HCEC 1CT (cell line): ENCODE data around the gene LDLRAD4.

ENCODE experiments used
- DNase-seq: peaks from one replicate; pipeline ENCODE4 v3.0.0-alpha.2; 2017

Gene LDLRAD4

DNA sequence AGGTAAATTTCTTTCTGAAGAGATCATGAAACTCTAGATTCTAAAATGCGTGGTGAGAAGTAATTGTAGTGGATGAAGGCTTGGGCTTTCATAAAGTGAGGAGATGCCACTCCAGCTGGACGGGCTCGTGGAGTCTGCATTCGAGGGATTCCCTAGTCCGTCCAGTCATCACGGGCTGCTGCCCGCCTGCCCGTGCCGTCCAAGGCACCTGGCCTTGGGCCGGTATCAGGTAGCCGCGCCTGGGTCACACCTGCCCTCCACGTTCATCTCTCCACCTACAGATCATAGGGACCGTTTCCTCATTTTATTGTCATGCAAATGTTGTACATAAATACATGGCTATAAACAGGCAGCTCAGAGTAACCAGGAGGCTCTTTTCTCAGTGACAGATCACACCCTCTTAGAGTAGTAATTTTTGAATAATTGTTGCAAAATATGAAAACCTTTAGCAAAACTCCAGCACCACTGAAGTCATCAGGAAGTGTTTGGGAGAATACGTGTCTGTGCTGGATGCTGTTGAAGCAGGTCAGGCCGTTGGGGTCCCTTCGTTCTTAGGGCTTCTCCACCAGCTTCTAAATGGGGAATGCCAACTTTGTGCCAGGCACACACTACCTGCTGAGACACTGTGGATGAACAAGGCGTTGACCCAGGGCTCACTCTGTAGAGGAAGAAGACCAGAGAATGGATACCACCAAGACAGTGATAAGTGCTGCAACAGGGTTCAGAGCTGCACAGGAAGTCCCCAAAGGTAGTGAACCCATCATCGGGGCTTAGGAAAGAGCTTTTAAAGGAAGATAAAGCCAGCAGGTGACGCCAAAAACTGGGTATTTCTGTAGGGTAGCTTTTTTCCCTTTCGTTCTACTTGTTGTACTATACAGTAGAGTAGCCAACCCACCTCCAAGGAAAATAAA, 395.3 kb downstream of the LDLRAD4 start:
- no peak for DNase-seq

DNA sequence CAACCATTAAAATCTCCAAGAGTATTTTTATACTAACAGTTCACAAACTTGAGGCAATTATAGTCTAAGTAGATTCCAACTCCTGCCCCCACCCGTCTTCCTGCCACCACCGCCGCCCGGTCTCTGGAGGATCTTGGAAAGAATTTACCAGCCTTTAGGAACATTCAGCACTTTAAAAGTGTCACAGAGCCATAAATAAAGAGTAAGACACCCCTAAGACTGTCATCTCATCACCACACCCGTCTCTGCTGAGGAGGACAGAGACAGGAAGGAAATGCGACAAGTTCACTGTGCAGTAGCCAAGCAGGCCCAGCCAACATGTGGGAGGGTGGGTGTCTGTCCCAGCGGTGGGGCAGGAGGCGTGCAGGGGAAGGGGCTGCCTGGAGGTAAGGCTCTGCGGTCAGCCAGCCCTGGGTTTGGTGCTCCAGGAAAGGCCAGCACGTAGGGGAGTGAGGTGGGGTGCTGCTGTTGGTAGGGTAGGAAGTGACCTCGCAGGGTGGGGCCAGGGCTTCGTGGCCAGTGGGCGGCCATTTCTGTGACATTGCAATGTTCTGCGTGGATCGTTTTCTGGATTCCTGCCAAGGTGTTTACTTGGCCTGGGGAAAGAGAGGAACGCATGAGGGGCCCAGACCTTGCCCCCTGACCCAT, 396.2 kb downstream of the LDLRAD4 start:
- DNase-seq, result no peak

DNA sequence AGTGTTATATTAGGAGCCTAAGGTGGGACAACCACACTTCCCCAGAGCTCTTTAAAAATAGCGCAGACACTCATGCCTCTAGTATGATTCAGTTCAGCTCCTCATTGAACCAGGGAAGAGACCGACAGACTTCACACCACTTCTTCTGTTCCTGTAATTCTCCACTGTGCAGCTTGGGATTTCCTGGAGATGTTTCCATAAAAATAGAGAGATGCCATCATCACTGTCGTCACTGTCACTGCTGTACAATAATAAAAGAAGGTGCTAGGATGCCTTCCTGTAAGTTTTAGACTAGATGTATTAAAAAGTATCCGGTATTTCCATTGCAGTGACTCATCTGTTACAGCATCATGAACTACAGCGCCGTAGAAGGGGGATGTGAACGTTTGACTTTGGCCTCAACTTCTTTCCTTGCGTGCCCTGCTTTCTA, 396.9 kb downstream of the LDLRAD4 start:
- no peak for DNase-seq

DNA sequence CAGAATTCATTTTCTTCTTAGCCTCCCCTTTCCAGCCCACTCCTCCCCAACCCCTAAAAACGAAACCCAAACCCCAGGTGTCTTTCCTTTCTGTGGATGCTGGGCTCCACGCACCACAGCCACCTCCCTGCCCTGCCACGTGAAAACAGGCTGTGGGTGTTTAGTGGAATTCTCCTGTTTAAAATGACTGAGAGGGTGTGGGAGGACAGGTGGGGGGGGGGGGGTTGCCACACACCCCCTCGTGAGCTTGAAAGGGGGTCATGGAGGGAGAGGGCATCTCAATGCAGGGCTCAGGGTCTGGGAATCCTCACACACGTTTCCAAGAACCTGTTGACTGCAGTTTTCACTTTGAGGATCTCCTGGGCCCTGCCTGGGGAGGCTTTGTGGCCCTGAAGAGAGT, 397.5 kb downstream of the LDLRAD4 start:
- no peak for DNase-seq

DNA sequence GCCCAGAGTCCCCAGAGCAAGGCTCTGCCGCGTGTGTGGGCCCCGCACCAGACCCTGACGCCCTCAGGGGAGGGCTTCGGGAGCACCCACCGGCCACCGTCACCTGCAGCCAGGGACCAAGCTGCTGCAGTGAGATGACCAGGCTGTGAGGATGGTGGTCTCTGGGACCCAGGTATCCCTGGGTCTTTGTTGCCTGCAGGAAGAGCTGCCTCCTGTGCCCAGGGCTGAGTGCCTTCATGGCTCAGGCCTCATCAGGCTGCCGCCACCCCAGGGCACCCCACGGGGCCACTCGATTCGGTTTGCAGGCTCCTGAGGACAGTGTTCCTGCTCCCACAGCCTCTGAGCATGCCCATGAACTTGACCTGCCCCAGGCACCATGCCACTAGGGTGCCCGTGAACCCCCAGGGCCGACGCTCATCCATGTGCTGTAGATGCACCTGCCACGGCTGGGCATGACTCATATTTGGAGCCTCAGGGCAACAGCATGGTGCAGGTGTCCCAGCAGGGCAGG, 398.0 kb downstream of the LDLRAD4 start:
- DNase-seq, result no peak

DNA sequence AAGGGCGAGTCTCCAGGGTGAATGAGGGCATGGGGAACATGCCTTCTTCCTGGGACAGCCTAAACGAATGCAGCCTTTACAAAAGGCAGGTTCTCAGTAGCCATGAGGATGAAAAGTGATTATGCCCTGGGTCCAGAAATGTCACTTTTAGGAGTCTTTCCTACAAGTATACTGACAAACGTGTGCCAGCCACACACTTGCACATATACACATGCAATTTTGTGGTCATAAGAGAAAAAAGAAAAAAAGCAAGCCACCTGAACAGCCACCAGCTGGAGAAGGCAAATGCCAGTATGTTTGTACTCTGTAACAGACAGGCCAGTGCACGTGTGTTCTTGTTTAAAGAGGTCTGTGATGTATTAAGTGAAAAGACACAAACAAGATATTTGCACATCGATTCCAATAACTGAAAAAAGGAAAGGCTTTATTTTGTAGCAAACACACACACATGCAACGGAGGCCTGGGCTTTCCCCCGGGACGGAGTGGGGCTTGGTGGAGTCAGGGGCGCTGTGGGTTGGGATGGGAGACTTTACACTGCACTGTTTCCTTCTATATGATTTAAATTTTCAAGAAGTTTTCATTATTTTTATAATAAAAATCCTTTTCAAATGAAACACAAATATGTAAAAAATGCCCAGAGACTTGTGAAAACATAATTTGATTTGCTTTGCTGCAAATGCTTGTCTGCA, 399.4 kb downstream of the LDLRAD4 start:
- DNase-seq, result no peak

DNA sequence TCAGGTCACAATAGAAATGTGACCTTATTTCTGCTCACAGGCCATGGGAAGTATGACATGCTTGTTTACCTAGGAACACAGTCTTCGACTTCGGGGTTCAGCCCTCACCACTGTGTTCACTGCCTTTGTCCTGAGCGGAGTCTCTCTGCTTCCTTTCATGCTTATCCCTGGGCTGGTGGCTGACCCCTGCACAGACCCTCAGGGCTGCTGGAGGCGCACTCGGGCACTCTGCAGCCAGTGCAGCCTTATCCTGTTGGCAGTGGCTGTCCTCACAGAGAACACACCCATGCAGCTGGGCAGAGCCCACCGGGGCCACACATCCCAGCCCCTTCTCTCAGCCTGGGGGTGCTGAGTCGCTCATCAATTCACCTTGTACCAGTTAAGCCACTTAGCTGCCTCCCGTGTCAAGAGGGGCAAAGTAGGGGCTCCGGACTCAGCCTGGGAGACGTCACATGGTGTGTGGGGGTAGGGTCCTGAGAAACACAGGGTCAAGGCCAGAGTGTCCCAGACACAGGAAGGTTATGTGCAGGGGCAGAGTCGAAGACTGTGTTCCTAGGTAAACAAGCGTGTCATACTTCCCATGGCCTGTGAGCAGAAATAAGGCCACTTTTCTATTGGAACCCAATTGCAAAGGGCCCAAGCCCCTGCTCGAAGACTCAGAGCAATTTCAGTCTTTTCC, 400.3 kb downstream of the LDLRAD4 start:
- DNase-seq, result no peak

DNA sequence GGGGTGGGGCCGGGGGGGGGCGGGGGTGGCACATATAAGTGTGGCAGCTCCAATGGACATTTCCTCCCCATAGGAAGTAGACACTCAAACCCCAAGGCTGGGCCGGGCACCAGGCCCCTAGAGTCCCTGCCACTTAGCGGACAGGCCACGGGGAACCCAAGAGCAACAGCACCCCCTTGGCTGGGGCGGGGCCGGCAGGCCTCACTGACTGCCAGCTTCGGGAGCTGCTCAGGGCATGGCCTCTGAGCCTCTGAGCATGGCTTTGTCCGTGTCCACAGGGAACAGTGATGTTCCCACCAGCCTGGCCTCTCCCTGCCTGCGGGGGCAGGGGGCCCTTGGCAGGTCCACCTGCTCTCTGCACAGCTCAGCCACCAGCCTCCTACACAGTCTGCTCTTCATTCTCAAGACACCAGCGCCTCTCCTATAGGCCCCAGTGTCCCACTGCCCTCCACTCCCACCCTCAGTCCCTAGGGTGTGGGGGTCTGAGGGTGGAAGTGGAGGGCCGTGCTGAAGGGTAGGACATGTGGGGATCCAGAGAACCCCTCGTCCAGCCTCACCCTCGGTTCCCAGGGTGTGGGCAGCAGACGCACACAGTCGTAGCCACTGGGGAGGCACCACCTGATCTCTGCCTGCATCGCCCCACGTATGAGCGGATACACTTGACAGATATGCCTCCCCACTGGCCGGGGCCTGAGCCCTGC, 401.1 kb downstream of the LDLRAD4 start:
- no peak for DNase-seq

DNA sequence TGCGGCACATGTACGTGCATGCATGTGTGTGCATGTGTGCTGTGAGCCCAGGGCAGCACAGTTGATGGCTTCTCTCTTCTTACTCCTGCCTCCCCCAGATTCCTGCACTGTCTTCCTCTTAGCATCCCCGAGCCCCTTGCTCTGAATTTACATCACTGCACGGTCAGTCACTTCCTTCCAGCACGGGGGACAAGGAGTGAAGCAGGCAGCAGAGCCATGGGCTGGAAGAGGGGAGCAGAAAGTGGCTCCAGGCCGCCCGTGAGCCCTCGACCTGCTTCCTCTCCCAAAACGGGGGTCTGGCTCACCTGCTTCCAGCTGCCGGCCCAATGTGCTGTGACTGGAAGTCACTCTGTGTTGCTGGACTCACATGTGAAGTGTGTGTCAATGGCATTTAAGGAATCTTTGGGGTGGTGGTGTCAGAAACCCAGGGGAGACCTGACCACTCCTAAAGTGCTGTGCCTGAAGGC, 401.7 kb downstream of the LDLRAD4 start:
- DNase-seq, result no peak

DNA sequence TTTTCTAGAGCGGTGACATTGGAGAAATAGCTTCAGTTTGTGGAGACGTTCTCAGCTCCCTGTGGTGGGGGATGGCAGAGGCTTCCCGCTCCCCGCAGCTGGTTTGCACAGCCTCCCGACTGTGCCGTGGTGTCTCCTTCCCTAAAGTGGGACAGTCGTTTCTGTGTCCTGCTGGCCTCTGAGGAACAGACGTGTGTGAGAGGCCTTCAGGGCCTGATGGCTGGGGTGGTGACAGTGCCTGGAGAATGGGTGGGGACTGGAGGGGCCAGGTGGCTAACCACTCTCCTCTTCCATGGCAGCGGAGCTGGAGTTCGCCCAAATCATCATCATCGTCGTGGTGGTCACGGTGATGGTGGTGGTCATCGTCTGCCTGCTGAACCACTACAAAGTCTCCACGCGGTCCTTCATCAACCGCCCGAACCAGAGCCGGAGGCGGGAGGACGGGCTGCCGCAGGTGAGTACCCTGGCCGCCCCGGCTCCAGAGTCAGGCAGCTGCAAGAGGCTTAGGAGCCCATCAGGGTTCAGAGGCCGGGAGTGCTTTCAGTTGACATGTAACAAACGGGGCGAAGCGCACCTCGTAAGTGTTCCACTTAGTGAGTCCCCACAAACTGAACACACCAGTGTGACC, 402.4 kb downstream of the LDLRAD4 start:
- DNase-seq, result no peak

DNA sequence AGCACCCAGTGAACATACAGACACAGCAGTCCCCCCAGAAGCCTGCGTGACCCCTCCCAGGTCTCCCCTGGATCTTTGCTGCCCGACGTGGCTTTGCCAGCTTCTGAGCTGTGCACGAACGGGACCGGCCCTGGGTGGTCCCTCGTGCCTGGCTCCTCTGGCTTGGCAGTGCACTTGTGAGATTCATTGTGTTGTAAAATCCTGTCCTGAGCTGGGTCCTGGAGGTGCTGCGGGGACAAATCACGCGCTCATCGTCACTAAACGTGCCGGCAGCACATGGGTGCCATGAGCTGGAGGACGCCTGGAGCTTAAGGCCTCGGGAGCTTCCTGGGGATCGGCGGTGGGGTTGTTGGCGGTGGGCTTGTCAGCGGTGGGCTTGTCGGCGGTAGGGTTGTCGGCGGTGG, 402.9 kb downstream of the LDLRAD4 start:
- no peak for DNase-seq

DNA sequence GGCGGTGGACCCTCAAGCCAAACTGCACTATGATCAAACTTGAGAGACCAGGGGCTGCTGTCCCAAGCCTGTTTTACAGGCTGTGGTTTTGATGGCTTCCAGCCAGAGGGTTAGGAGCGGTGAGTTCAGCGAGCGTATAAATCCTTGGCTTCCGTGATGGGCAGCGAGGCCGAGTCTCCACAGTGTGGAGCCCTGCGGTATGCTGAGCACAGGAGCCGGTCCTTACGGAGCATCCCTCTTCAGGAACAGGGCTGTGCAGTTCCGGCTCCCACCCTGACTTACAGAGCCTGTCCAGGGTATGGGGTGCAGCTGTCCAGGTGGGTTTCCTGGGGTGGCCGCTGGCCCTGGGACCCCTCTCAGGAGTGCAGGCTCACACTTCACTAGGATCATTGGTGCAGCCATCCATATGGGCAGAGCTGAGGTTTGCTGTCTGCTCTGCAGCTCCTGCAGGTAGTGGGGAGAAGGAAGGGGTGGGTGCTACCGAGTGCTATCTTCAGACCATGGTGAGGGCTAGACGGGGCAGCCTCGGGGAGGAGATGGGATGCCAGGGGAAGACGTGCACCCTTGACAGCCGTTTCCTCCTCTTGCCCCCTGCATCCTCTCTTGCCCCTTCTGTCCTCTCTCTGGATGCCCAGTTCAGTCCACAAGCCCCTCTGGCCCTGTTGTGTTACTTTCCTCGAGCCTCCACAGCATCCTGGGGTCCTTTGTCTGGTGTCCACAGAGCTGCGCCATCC, 403.5 kb downstream of the LDLRAD4 start:
- no peak for DNase-seq

DNA sequence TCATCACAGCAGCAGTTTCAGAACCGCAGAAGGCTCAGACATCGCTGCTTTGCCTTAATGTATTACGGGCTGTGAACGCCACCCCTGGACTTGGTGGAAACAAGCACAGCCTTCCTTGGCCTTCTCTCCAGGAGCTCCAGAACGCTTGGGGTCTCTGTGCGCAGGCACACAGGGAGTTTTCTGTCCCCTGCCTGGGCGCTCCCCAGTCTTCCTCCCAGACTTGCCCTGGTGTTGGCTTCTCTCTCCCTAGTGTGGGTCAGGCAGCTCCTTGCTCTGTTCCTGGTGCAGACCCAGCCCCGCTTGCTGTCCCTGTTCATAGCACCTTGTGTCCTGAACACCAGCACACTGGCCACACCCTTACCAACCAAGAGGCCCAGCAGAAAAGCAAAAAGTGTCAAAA, 404.2 kb downstream of the LDLRAD4 start:
- no peak for DNase-seq

DNA sequence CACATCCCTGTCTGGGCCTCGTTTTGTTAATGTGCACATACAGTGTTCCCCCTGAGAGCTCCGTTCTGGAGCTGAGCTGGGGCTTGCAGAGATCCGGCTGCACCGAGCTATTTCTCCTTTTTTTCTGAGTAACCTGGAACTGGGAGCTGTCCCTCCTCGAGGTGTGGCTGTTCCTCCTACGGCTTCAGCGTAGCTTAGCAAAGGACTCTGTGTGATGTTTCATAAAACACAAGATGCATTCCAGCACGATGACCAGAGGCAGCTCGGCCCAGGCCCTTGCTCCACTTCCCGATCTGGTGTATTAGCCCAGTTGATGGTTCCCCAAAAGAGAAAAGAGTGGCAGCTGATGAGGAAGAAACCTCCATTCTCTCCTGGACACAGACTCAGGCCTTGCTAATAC, 404.8 kb downstream of the LDLRAD4 start:
- DNase-seq, result no peak

DNA sequence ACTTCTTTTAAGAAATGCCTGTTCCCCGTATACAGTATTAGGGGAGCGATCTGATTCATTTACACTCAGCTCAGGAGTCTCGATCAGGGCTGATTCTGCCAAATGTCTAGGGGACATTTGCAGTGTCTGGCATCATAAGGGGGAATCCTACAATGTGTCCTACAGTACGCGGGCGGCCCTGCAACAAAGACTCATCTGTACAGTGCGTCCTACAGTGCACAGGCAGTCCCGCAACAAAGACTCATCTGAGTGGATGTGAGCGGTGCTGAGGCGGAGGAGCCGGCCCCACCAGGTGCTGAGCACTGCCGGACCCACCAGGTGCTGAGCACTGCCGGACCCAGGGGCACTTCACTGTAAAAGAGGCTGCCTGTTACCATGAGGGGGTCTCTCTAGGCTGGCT, 405.3 kb downstream of the LDLRAD4 start:
- no peak for DNase-seq

DNA sequence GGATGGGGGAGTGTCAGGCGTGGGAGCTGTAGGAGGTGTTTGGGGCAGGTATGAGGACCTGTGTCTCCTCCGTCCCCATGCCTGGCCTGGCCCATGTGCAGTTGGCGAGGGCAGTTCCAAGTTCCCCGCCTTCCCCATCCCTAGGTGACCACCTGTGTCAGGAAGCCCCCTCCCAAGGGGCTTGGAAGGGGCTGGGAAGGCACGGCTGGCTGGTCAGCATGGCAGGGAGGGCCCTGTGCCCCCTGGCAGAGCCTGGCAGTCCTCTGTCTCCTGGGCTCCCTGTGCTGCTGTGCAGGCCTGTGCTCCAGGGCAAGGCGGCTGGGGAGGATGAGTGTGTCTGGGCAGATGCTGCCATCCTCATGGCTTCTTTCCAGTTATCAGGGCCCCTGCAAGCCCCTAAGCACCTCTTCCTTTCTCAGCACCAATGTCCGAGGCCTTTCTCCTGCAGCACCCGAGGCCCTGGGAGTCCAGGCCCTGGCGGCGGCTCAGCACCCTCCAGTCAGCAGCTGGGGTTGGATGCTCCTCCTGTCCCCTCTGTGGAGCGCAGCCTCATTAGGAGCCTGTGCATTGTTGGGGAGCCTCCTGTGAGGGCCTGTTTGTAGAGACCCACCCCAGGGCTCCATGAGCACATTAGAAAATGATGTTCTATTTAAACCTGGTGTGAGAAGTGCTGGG, 406.1 kb downstream of the LDLRAD4 start:
- no peak for DNase-seq

DNA sequence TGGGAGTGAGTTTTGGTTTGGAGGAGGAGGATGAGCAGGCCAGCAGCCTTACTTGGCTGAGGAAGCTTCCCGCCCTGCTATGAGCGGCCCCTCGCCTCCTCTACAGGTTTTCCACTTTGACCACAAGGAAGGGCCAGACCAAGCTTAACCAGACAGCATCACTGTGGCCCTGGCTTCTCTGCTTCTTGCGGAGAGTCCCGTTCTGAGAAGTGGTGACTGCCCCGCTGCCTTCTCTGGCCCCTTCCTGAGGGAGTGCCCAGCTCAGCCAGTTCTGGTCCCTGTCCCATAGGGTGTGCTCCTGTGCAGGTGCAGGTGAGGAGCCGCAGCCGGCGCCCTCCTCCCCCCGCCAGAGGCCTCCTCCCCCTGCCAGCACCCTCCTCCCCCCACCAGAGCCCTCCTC, 406.8 kb downstream of the LDLRAD4 start:
- DNase-seq, result no peak

DNA sequence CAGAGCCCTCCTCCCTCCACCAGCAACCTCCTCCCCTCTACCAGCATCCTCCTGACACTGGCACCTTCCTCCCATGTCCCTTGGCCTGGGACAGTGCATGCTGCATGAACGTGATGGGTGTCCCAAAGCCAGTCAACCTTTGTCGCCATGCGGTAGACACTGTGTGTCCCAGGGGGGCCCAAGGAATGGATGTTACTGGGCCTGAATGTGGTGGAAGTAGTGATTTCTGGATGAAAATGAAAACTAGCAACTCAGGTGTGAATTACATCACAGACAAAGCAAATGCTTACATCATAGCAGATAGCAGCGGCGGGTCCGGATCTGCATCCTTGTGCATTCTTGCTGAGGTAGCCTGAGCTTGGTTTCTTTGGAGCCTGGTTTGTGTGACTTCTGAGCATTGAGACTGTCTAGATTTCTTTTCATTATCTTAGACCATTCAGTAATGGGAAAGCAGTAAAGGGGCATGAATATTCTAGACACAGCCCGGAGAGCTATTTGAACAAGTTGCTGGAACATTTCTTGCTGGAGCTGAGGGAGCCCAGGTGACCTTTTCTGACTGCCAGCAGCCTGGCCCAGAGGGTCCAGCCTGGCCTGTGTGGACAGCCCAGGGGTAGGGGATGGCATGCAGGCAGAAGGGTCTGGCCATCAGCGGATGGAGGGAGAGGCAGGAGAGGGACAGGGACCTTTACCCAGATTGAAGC, 407.4 kb downstream of the LDLRAD4 start:
- no peak for DNase-seq

DNA sequence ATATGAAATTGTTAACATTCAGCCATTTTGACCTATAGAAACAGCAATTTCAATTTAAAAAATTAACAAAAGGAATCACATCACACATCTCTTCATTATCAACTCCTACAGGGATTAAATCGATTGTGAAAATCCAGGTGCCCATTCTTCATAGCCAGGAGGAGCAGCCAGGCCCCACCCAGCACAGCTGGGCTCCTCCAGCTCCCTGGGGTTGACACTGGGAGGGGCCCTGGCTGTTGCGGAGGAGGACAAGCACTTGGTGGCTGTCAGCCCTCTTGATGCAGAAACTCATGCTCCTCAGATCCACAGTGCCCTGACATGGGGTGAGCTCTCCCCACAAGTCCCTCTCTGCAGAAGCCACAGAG, 408.0 kb downstream of the LDLRAD4 start:
- DNase-seq, result no peak

DNA sequence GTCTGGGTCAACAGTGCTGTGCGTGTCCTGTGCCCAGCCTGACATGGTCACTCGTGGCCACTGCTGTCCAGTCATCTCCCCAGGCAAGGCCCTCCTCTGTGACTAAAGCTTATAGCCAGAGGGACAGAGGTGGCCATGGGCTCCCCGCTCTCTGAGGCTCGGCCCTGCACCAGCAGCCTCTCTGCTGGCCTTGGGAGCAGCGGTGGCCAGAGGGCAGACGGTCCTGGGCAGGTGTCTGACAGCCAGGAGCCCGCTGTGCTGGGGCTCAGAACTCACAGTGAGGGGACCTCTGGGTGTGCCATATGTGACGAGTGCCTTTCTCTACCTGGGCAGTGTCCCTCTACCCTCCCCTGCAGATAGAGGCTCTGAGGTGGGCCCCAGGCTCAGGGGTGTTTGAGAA, 409.1 kb downstream of the LDLRAD4 start:
- DNase-seq, result no peak
